Stomach smooth muscle (tissue), 2 donors: ENCODE results near the gene ENGASE.

ENCODE experiments used
- H3K27ac ChIP-seq: one replicate; pipeline ENCODE4 v1.7.0; 2013; ENCODE audit warnings: mild to moderate bottlenecking, low read length, inconsistent platforms
- H3K27me3 ChIP-seq, 2 donors: one replicate each; pipeline ENCODE4 v1.7.0; 2013; ENCODE audit warnings: low read length in 2 of 2; ENCODE audit not compliant: insufficient read depth in 2 of 2, control insufficient read depth in 1 of 2
- H3K36me3 ChIP-seq, 2 donors: one replicate each; pipeline ENCODE4 v1.7.0; 2013; ENCODE audit warnings: low read length in 2 of 2; ENCODE audit not compliant: control insufficient read depth in 2 of 2, insufficient read depth in 2 of 2
- H3K4me1 ChIP-seq: one replicate; pipeline ENCODE4 v1.7.0; 2013; ENCODE audit warnings: low read length; ENCODE audit not compliant: control insufficient read depth, insufficient read depth
- H3K4me3 ChIP-seq, 2 donors: one replicate each; pipeline ENCODE4 v1.7.0; 2013; ENCODE audit warnings: low read length in 2 of 2
- H3K9ac ChIP-seq, 2 donors: one replicate each; pipeline ENCODE4 v1.7.0; 2013; ENCODE audit warnings: low read length in 2 of 2, mild to moderate bottlenecking in 1 of 2
- H3K9me3 ChIP-seq, 2 donors: one replicate each; pipeline ENCODE4 v1.7.0; 2013; ENCODE audit warnings: low read length in 2 of 2; ENCODE audit not compliant: control insufficient read depth in 2 of 2
- donor health status: healthy.
- donor health status: Pancreatic carcinoma.

ENGASE gene

DNA sequence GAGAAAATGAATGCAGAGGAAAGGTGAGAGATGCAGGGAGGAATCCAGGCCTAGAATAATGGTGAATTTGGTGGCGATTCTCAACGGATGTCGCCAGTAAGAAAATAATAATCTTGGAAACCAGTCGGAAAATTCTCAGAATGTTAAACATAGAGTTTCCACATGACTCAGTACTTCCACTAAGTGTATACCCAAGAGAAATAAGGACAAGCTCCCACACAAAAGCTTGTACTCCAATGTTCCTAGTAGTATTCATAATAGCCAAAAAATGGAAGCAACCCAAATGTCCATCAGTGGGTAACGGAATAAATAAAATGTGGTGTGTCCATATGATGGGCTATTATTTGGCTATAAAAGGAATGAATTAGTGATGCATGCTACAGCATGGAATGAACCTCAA is 19.4 kb upstream of the ENGASE start:
- Histone ChIP-seq H3K36me3 (peaks cover 0 to 4% of the 10 kb centered on the region in 2 donors), H3K27ac (no peak overlapping the region), H3K4me1 (no peaks in the 10 kb centered on the region), H3K9ac (no peak overlapping the region), H3K4me3 (no peak overlapping the region), H3K9me3 (peaks cover 0 to 2% of the 10 kb centered on the region in 2 donors), H3K27me3 (no peaks in the 10 kb centered on the region)

DNA sequence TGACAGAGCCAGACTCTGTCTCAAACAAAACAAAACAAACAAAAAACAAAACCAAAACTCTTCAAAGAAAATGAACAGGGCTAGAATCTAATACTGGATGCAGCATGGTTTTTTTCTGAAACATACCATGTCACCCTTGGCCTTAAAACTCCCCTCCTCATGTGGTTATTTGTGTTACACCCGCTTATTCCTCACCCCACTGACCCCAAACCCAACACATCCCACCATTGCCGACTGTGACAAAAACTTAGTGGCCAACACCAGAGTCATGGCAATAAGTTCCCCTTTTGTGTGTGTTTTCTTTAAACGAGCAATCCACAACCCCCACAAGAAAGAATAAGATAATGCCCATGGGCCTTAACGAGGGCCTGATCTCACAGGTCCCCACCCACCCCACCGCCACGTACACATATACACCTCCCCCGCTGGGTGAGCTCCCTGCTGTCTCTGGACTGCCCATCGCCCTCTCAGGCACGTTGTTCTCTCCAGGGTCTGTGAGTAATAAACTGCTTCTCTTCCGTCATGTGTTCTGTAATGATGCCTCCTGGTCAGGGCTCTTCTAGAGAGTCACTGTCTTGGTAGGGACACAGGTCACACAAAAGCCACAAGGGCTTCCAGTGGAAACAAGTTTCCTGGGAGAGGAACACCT is 16.8 kb upstream of the ENGASE start:
- Histone ChIP-seq H3K9ac (no peak overlapping the region), H3K4me1 (no peaks in the 10 kb centered on the region), H3K4me3 (no peak overlapping the region), H3K27me3 (no peaks in the 10 kb centered on the region), H3K27ac (no peak overlapping the region), H3K9me3 (peaks cover 0 to 2% of the 10 kb centered on the region in 2 donors), H3K36me3 (no peaks in the 10 kb centered on the region)

DNA sequence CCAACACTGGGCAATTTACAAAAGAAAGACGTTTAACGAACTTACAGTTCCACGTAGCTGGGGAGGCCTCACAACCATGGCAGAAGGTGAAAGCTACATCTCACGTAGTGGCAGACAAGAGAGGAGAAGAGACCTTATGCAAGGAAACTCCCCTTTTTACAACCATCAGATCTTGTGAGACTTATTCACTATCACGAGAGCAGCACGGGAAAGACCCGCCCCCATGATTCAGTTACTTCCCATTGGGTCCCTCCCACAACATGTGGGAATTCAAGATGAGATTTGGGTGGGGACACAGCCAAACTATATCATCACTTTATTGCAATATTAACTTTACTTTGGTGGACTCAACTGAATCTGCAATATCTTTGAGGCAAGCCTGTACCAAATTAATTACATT is 11.9 kb upstream of the ENGASE start:
- no peaks in the 10 kb centered on the region for H3K4me1 ChIP-seq
- no peaks in the 10 kb centered on the region for H3K27me3 ChIP-seq
- H3K4me3 ChIP-seq, result no peak overlapping the region
- H3K9ac ChIP-seq, result no peak overlapping the region
- peaks cover 0 to 2% of the 10 kb centered on the region in 2 donors for H3K9me3 ChIP-seq
- H3K36me3 ChIP-seq, result no peaks in the 10 kb centered on the region
- no peak overlapping the region for H3K27ac ChIP-seq

DNA sequence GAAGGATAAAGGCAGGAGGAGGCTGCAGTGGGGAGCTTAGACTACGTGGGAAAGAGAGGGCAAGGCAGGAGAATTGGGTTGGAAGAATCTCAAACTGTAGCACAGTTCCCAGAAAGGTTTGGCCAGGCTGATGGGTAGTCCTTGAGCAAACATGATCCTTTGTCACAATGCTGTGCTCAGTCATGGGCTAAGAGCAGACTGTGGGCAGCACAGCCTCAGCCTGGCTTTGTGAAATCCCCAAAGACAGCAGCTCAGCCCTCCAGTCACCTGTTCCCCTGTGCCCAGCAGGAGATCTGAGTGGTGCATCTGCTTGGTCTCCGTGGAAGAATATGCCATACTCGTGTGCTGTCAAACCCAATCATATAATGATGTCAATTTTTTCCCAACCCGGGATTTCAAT is 10.6 kb upstream of the ENGASE start:
- Histone ChIP-seq H3K27me3 (no peaks in the 10 kb centered on the region), H3K4me3 (no peak overlapping the region), H3K4me1 (no peaks in the 10 kb centered on the region), H3K27ac (no peak overlapping the region), H3K9ac (no peak overlapping the region), H3K36me3 (no peaks in the 10 kb centered on the region), H3K9me3 (no peaks in the 10 kb centered on the region)

DNA sequence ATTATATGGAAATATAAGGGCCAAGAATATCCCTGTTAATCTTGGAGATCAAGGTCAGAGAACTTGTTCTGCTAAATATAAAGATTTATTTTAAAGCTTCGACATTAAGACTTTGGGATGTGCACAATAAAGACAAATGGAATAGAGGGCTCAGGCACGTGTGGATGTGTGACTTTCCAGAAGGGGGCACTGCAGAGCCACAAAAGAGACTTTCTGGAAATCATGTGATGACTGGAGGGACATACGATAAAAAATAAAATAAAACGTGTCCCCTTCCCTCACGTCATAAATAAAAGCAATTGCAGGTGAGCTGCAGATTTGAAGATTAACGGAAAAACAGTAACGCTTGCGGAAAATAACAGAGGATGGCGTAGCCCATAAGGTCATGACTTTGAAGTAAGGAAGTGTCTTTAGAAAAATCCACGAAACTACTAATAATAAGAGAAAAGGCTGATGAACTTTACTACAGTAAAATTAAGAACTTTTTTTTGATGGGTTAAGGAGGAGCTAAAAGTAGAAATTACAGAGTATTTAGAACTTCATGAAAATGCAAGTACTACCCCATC is 9.4 kb upstream of the ENGASE start:
- no peaks in the 10 kb centered on the region for H3K27me3 ChIP-seq
- no peaks in the 10 kb centered on the region for H3K4me1 ChIP-seq
- no peaks in the 10 kb centered on the region for H3K9me3 ChIP-seq
- no peaks in the 10 kb centered on the region for H3K36me3 ChIP-seq
- H3K9ac ChIP-seq, result no peak overlapping the region
- no peak overlapping the region for H3K4me3 ChIP-seq
- H3K27ac ChIP-seq, result no peak overlapping the region

DNA sequence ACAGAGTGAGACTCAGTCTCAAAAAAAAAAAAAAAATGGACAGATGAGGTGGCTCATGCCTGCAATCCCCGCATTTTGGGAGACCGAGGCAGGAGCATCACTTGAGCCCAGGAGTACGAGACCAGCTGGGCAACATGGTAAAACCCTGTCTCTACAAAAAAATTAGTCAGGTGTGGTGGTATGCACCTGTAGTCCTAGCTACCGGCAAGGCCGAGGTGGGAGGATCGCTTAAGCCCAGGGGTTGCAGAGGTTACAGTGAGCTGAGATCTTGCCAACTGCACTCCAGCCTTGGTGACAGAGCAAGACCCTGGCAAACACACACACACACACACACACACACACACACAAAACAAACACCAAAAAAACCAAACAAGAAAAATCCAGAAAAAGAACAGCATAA is 7.7 kb upstream of the ENGASE start:
- H3K4me1 ChIP-seq, result no peaks in the 10 kb centered on the region
- no peak overlapping the region for H3K4me3 ChIP-seq
- H3K27ac ChIP-seq, result no peak overlapping the region

DNA sequence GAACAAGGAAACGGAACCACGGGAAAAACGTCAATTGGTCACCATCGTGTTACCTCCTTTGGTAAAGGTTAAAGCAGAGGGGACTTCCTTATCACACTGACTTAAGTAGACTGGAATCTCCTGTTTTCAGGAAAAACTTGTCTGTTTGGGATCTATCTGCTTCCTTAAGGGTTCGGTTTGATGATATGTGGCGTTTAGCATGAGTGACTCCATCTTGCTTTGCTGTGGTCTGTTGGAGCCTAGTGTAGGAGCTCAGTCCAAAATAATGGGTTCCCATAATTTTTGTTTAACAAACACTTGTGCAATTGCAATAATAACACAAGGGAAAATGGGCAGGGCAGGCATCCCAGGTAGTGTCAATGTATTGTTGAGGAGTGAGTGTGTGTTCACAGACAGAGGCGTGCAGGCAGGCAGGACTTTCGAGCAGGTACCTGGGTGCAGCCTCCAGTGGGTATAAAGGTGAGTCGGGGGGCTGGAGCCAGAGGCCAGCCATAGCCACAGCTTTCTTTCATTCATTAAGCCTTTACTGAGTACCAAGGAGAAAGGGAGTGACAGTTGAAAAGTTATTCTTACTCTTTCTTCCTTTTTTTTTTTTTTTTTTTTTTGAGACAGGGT is 4.3 kb upstream of the ENGASE start:
- no peaks in the 10 kb centered on the region for H3K36me3 ChIP-seq
- H3K4me1 ChIP-seq, result peaks cover 2% of the 10 kb centered on the region
- no peaks in the 10 kb centered on the region for H3K9me3 ChIP-seq
- no peak overlapping the region for H3K4me3 ChIP-seq
- H3K27me3 ChIP-seq, result no peaks in the 10 kb centered on the region
- H3K27ac ChIP-seq, result no peak overlapping the region
- H3K9ac ChIP-seq, result no peak overlapping the region

More for the DNA sequence above, 7.7 kb upstream of the ENGASE start:
- no peaks in the 10 kb centered on the region for H3K27me3 ChIP-seq
- H3K9ac ChIP-seq, result no peak overlapping the region
- H3K36me3 ChIP-seq, result no peaks in the 10 kb centered on the region
- no peaks in the 10 kb centered on the region for H3K9me3 ChIP-seq

DNA sequence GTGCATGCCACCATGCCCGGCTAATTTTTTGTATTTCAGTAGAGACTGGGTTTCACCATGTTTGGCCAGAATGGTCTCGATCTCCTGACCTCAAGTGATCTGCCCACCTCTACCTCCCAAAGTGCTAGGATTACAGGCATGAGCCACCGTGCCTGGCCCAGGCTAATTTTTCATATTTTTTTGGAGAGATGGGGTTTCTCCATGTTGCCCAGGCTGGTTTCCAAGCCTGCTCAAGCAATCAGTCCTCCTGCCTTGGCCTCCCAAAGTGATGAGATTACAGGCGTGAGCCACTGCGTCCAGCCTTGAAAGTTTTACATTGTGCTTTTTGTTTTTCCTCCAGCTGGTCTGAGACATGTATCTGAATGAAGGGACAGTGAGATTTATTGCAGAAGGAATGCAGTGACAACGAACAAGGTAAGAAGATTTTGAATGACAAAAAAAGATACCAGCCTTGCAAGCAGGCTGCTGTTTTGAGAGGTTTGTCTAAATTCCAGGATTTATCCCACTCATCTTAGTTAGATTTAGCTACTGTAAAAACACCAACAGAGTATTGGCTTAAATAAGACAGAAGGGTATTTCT is 3.4 kb upstream of the ENGASE start:
- no peak overlapping the region for H3K4me3 ChIP-seq
- H3K27ac ChIP-seq, result no peak overlapping the region
- H3K36me3 ChIP-seq, result no peaks in the 10 kb centered on the region
- no peaks in the 10 kb centered on the region for H3K9me3 ChIP-seq
- H3K27me3 ChIP-seq, result no peaks in the 10 kb centered on the region
- H3K9ac ChIP-seq, result no peak overlapping the region
- peaks cover 10% of the 10 kb centered on the region for H3K4me1 ChIP-seq

DNA sequence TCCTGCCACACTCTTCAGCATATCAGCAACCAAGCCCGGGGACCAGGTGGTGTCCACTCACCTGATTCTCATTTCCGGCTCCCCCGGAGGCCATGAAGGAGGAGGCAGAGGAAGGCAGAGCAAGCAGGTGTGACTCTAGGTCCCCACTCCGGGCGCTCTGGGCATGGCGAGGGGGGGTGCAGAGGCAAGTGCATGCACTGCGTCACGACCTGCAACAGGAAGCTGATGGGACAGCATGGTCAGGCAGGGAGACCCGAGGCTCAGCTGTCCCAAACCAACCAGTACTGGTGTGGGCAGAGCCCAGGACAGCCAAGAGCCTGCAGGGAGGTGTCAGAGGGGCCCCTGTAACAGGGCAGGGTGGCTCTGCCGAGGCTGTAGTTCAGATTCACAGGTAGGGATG is 2.1 kb upstream of the ENGASE start:
- Histone ChIP-seq H3K27me3 (no peaks in the 10 kb centered on the region), H3K9me3 (no peaks in the 10 kb centered on the region), H3K4me3 (no peak overlapping the region), H3K4me1 (peaks cover 14% of the 10 kb centered on the region), H3K27ac (no peak overlapping the region), H3K9ac (no peak overlapping the region), H3K36me3 (no peaks in the 10 kb centered on the region)

DNA sequence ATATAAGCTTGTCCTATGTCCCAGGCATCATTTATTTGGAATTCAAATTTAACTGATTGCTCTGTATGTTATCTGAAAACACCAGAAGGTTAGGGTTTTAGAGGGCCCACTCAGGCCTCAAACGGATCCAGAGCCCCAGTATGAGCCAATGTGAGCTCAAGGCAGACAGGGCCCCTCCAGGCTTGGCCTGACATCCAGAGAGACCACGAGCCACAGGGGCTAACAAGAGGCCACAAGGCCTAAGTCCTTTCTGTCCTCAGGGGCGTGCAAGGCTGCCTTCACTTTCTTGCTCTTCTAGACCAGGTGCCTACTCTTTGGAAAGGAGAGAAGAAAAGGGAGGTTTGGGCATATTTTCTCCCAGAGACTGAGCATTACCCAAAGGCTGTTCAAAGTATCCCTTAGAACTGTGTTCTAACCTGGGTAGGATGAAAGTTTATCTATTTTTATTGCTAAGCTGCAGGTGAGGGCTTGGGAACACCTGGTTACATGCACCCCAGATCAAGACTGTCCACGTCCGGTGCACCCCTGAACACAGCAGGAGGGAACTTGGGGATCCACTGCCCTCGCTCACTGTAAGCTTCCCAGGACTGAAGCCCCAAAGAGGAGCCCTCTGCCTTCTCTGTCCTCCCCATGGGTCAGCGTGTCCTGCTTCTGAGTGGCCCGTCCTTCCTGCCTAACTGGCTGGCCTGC is 1.5 kb upstream of the ENGASE start:
- H3K4me1 ChIP-seq, result peaks cover 14% of the 10 kb centered on the region
- H3K4me3 ChIP-seq, result no peak overlapping the region
- no peak overlapping the region for H3K27ac ChIP-seq
- H3K9ac ChIP-seq, result no peak overlapping the region
- no peaks in the 10 kb centered on the region for H3K27me3 ChIP-seq
- no peaks in the 10 kb centered on the region for H3K9me3 ChIP-seq
- no peaks in the 10 kb centered on the region for H3K36me3 ChIP-seq
